Measurements from ENCODE around the gene AGK. TPM values are rescaled to one million over a fixed set of nuclear protein-coding genes. Genes with fewer than 3 reads are reported as not detected.

The AGK gene
- total and polyA plus RNA-seq, 2 of the 8 experiments (the other 6 are each of a cell fraction or from before 2014, with no cell fraction given), result 25.8 to 34.0 TPM

DNA sequence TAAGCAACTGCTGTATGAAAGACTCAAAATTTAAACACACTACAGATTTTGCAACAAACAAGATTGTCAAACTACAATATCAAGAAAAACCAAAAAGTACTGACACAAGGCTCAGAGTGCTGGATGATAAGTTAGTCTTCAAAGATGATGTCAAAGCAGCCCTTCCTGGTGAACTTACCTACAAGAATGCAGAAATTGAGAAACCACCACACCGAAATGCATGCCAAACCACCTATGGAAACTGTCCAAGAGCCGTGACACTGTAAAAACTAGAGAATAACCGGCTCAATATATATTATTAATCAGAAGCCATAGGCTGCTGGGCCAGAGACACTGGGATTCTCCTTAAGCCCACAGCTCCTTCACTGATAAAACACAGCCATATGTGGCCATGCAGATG, 125.4 kb downstream of the AGK start:
- CTCF ChIA-PET (ENCODE audit: partially characterized antibody), result interaction anchor here (1.4 to 5.1 kb wide), 5 partner anchors 9 to 32 kb away, joined by 3 to 62 read pairs (median 10); no protein-coding TSS in a partner anchor
- Histone ChIP-seq H4K5ac (ENCODE audit: insufficient read length, low read depth, low read length) (no peak overlapping the region), H2BK5ac (ENCODE audit: low read depth, low read length) (no peak overlapping the region), H2BK12ac (ENCODE audit: low read depth, low read length) (no peak overlapping the region), H2AFZ (ENCODE audit: low read length) (no peak overlapping the region), H3K9ac (replicated peaks in 1 of 4; ENCODE audit: extremely low read depth in 1 of 4, low read depth in 3 of 4, low read length in 3 of 4) (no peak overlapping the region), H3K4ac (replicated peaks; ENCODE audit: insufficient read length, low read depth, low read length) (no peak overlapping the region), H3K27me3 (replicated peaks in 1 of 4; ENCODE audit: control insufficient read depth in 3 of 4, extremely low read depth in 1 of 4, insufficient read depth in 3 of 4, low read length in 3 of 4) (no peaks in the 10 kb centered on the region), H3K79me1 (ENCODE audit: low read depth, low read length) (no peaks in the 10 kb centered on the region), H4K20me1 (replicated peaks in 1 of 2; ENCODE audit: control insufficient read depth in 1 of 2, insufficient read depth in 2 of 2, low read length in 2 of 2) (peaks cover 0 to 2% of the 10 kb centered on the region in 2 experiments), H2BK120ac (replicated peaks; ENCODE audit: low read depth, low read length) (no peak overlapping the region), H3K4me1 (replicated peaks in 1 of 4; ENCODE audit: control insufficient read depth in 3 of 4, insufficient read depth in 4 of 4, low read length in 3 of 4) (no peaks in the 10 kb centered on the region; a peak in 1 of 7 replicates), H3K36me3 (ENCODE audit: control insufficient read depth in 2 of 4, insufficient read depth in 4 of 4, low read length in 3 of 4) (peaks cover 0 to 13% (median 5%) of the 10 kb centered on the region in 4 experiments; a peak in 5 of 8 replicates), H3K23me2 (ENCODE audit: low read depth, low read length) (no peaks in the 10 kb centered on the region), H3K14ac (ENCODE audit: insufficient read length) (no peak overlapping the region), H3K27ac (ENCODE audit: low read depth, low read length) (no peak overlapping the region), H3K56ac (replicated peaks; ENCODE audit: insufficient read length, low read depth, low read length) (no peak overlapping the region), H3K23ac (ENCODE audit: insufficient read length) (no peak overlapping the region), H3K4me3 (ENCODE audit: extremely low read depth in 1 of 4, insufficient read depth in 2 of 4, low read depth in 3 of 4, low read length in 4 of 4) (no peak overlapping the region), H2AK5ac (ENCODE audit: low read depth, low read length) (no peak overlapping the region), H3K18ac (ENCODE audit: extremely low read depth, low read length) (no peak overlapping the region), H2BK20ac (ENCODE audit: low read length) (no peak overlapping the region), H4K8ac (ENCODE audit: extremely low read depth, insufficient read depth, low read length) (no peak overlapping the region), H3K4me2 (ENCODE audit: insufficient read depth in 1 of 2, low read depth in 2 of 2, low read length in 2 of 2) (no peak overlapping the region), H3K9me3 (ENCODE audit: insufficient read depth in 2 of 2, low read depth in 1 of 2, low read length in 1 of 2) (peaks cover 0 to 3% of the 10 kb centered on the region in 2 experiments; a peak in 1 of 4 replicates), H2BK15ac (ENCODE audit: low read length) (no peak overlapping the region), H3K79me2 (ENCODE audit: control insufficient read depth in 1 of 2, insufficient read depth in 2 of 2, low read length in 2 of 2) (no peaks in the 10 kb centered on the region), H4K91ac (replicated peaks; ENCODE audit: insufficient read length, low read length) (no peak overlapping the region)
- FAIRE-seq, result no peak
- POLR2A ChIA-PET (ENCODE audit: partially characterized antibody), result no interaction called here
- 92% methylated on average over 3 of the region's 3 CpGs; no CpG with 5 or more reads in 1 of the 2 experiments for WGBS, 2 experiments (ENCODE audit: extremely low coverage in 1 of 2, insufficient coverage in 1 of 2, insufficient read length in 1 of 2, insufficient replicate concordance in 2 of 2, low coverage in 1 of 2, low lambda C conversion rate in 2 of 2, missing lambda C conversion rate in 1 of 2)
- no peak for DNase-seq (ENCODE audit: low read depth in 1 of 2, low spot score in 2 of 2)
- TF ChIP-seq CEBPB (IDR thresholded peaks at IDR 0.05; ENCODE audit: low read depth, low read length) (no peak), POLR2A (IDR thresholded peaks at IDR 0.05; ENCODE audit: control extremely low read depth in 1 of 2, low read depth in 2 of 2, low read length in 2 of 2) (no peak), CBX8 (IDR thresholded peaks at IDR 0.05; ENCODE audit: borderline replicate concordance, low read depth, low read length) (no peak), SRF (IDR thresholded peaks at IDR 0.05; ENCODE audit: low read depth, low read length) (no peak), EGR1 (IDR thresholded peaks at IDR 0.05; ENCODE audit: borderline replicate concordance, low read depth, low read length) (no peak), CREB1 (IDR thresholded peaks at IDR 0.05) (no peak), RFX5 (IDR thresholded peaks at IDR 0.05; ENCODE audit: borderline replicate concordance, low read depth, low read length) (no peak), BRCA1 (IDR thresholded peaks at IDR 0.05; ENCODE audit: low read depth, low read length) (no peak), EP300 (IDR thresholded peaks at IDR 0.05; ENCODE audit: borderline replicate concordance in 1 of 2, low read depth in 2 of 2, low read length in 2 of 2) (no peak), TCF12 (IDR thresholded peaks at IDR 0.05; ENCODE audit: low read depth, low read length) (no peak), SIRT6 (IDR thresholded peaks at IDR 0.05; ENCODE audit: low read length) (no peak), GTF2F1 (IDR thresholded peaks at IDR 0.05; ENCODE audit: borderline replicate concordance, low read depth, low read length) (no peak), SAP30 (IDR thresholded peaks at IDR 0.05; ENCODE audit: insufficient read depth, insufficient replicate concordance, low read length) (no peak), POU5F1 (IDR thresholded peaks at IDR 0.05; ENCODE audit: low read depth, low read length) (no peak), SP2 (IDR thresholded peaks at IDR 0.05; ENCODE audit: low read length) (no peak)
- TF ChIP-seq, protein P1, sequence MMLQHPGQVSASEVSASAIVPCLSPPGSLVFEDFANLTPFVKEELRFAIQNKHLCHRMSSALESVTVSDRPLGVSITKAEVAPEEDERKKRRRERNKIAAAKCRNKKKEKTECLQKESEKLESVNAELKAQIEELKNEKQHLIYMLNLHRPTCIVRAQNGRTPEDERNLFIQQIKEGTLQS (IDR thresholded peaks at IDR 0.05; ENCODE audit: insufficient read depth, low read depth, low read length), result no peak
